22Rv1 (cell line): ENCODE data around the gene SCN4B.
A peak's percentile ranks its signal among the peaks of the same experiment; 100 is the strongest.

Source experiments
- H3K27ac ChIP-seq: fragments of 450-650 bp; 2 replicates; pipeline ENCODE4 v1.5.1; 2017
- CTCF ChIP-seq: fragments of 450-650 bp; IDR thresholded peaks from 2 replicates; pipeline ENCODE4 v1.5.1; 2017; ENCODE audit warnings: mild to moderate bottlenecking
- ZFX ChIP-seq: fragments of 450-650 bp; IDR thresholded peaks from 2 replicates; pipeline ENCODE4 v1.6.1; 2017; ENCODE audit warnings: antibody characterized with exemption, borderline replicate concordance

SCN4B gene

GRCh38 chr11:118086913-118087768, 65.5 kb downstream of the SCN4B start, which contains the start of gene SMIM35:
Gene SMIM35 (minus strand): TSS chr11:118086963. CDS start chr11:118086757, 206 bp downstream.
- no peak within 1 kb of the TSS for H3K27ac ChIP-seq
- no peak for TF ChIP-seq ZFX
- TF ChIP-seq CTCF: no peak

GRCh38 chr11:118084656-118085055, 68.0 kb downstream of the SCN4B start:
- H3K27ac ChIP-seq: no peak overlapping the region
- TF ChIP-seq ZFX (no peak), CTCF (no peak)

- H3K27ac ChIP-seq: 0 out of 2 replicates have a peak overlapping the region, but pooled peaks have one; percentile 23
- TF ChIP-seq ZFX: no peak
- TF ChIP-seq CTCF: no peak
Measured at GRCh38 chr11:118084247-118084646, 68.4 kb downstream of the SCN4B start.
